SK-N-MC (cell line): ENCODE measurements around the gene FCRL6.

ENCODE experiments used
- DNase-seq: peaks from one replicate; pipeline ENCODE4 v3.0.0-alpha.2; 2011; ENCODE audit warnings: low read depth, low spot score
- H3K27ac ChIP-seq: fragments of 200-600 bp; sonication (generic); 2 replicates; pipeline ENCODE4 v1.5.1; 2016; ENCODE audit warnings: mixed run types
- H3K36me3 ChIP-seq: fragments of 200-600 bp; sonication (generic); 2 replicates; pipeline ENCODE4 v1.6.1; 2017; ENCODE audit warnings: antibody characterized with exemption, low read length, mixed read lengths; ENCODE audit not compliant: insufficient read depth
- H3K4me3 ChIP-seq: fragments of 200-600 bp; sonication (generic); 2 replicates; pipeline ENCODE4 v1.5.1; 2016
- H3K9ac ChIP-seq: fragments of 200-600 bp; sonication (generic); 2 replicates; pipeline ENCODE4 v1.8.0; 2017; ENCODE audit warnings: mixed run types, mixed read lengths; ENCODE audit not compliant: insufficient read length
- H3K9me3 ChIP-seq: fragments of 200-600 bp; sonication (generic); 2 replicates; pipeline ENCODE4 v1.6.1; 2017; ENCODE audit warnings: low read depth, mild to moderate bottlenecking, antibody characterized with exemption, low read length, moderate library complexity, mixed read lengths
- EZH2 ChIP-seq: fragments of 200-600 bp; sonication (generic); IDR thresholded peaks from one replicate; pipeline ENCODE4 v1.6.1; 2017; ENCODE audit warnings: antibody characterized with exemption
- FOXP2 ChIP-seq: optimal IDR thresholded peaks from 2 replicates; pipeline ENCODE3; 2011; ENCODE audit warnings: mild to moderate bottlenecking, moderate library complexity; ENCODE audit not compliant: insufficient read depth; ENCODE audit errors: extremely low read length, control extremely low read depth
- POLR2AphosphoS5 ChIP-seq: IDR thresholded peaks from 2 replicates; pipeline ENCODE4 v1.6.1; 2012; ENCODE audit warnings: mild to moderate bottlenecking, low read depth, low read length, borderline replicate concordance

Gene FCRL6

GRCh38 chr1:159861218-159861617 lies 59.1 kb downstream of the FCRL6 start:
- TF ChIP-seq FOXP2 (no peak), POLR2AphosphoS5 (no peak), EZH2 (no peak)
- no peak overlapping the region for H3K4me3 ChIP-seq
- DNase-seq, result no peak

GRCh38 chr1:159862031-159862430 lies 59.9 kb downstream of the FCRL6 start:
- Histone ChIP-seq H3K9ac (no peak overlapping the region), H3K36me3 (no peaks in the 10 kb centered on the region), H3K27ac (no peak overlapping the region), H3K9me3 (no peaks in the 10 kb centered on the region), H3K4me3 (no peak overlapping the region)
- TF ChIP-seq FOXP2, result no peak
- TF ChIP-seq EZH2, result no peak
- TF ChIP-seq POLR2AphosphoS5, result no peak
- no peak for DNase-seq

More at GRCh38 chr1:159861218-159861617, 59.1 kb downstream of the FCRL6 start:
- Histone ChIP-seq H3K9me3 (no peaks in the 10 kb centered on the region), H3K9ac (no peak overlapping the region), H3K27ac (no peak overlapping the region), H3K36me3 (no peaks in the 10 kb centered on the region)

GRCh38 chr1:159862557-159862956 lies 60.4 kb downstream of the FCRL6 start, which contains the start of gene VSIG8:
VSIG8 (minus strand) TSS chr1:159862657; CDS start chr1:159862521, 136 bp downstream.
- Histone ChIP-seq H3K36me3 (no peaks in the 10 kb centered on the region), H3K9me3 (no peaks in the 10 kb centered on the region), H3K27ac (no peak within 1 kb of the TSS), H3K9ac (no peak within 1 kb of the TSS), H3K4me3 (no peak within 1 kb of the TSS)
- no peak for DNase-seq
- TF ChIP-seq POLR2AphosphoS5 (no peak), FOXP2 (no peak), EZH2 (no peak)

GRCh38 chr1:159864262-159864661 lies 62.1 kb downstream of the FCRL6 start:
- no peak overlapping the region for H3K9ac ChIP-seq
- no peak for TF ChIP-seq EZH2
- no peak for TF ChIP-seq POLR2AphosphoS5
- TF ChIP-seq FOXP2, result no peak
- H3K27ac ChIP-seq, result no peak overlapping the region
- H3K4me3 ChIP-seq, result no peak overlapping the region
- H3K9me3 ChIP-seq, result no peaks in the 10 kb centered on the region
- DNase-seq, result no peak
- no peaks in the 10 kb centered on the region for H3K36me3 ChIP-seq
